Esophagus squamous epithelium (tissue), 5 donors: ENCODE results near the gene TNNC1. TPM values are rescaled to one million over a fixed set of nuclear protein-coding genes. Genes with fewer than 3 reads are reported as not detected.

Experiments used
- DNase-seq: peaks from one replicate; lab custom pipeline; 2025; lab: John Stamatoyannopoulos, UW
- H3K27ac ChIP-seq, 4 donors: fragments of 200-600 bp; sonication (generic); one replicate each; pipeline ENCODE4 v1.5.1; 2016 to 2019; ENCODE audit warnings: mild to moderate bottlenecking in 1 of 4
- H3K27me3 ChIP-seq, 4 donors: fragments of 200-600 bp; sonication (generic); 1 replicate in 3 of 4; 2 replicates in 1 of 4; pipeline versions ENCODE4 v1.5.1 to v1.6.0; 2017 to 2021; ENCODE audit warnings: antibody characterized with exemption in 1 of 4
- H3K36me3 ChIP-seq, 3 donors: fragments of 200-600 bp; sonication (generic); one replicate each; pipeline ENCODE4 v1.5.1; 2016 to 2019
- H3K4me1 ChIP-seq, 3 donors: fragments of 200-600 bp; sonication (generic); one replicate each; pipeline ENCODE4 v1.5.1; 2017 to 2019
- H3K4me3 ChIP-seq, 4 donors: fragments of 200-600 bp; sonication (generic); 1 replicate in 3 of 4; 2 replicates in 1 of 4; pipeline ENCODE4 v1.5.1; 2016 to 2019; ENCODE audit warnings: mild to moderate bottlenecking in 2 of 4, moderate library complexity in 1 of 4
- H3K9me3 ChIP-seq, 3 donors: fragments of 200-600 bp; sonication (generic); one replicate each; pipeline ENCODE4 v1.5.1; 2016 to 2019
- POLR2A ChIP-seq, 4 donors: fragments of 450-650 bp; IDR thresholded peaks; one replicate each; pipeline ENCODE4 v1.6.1; 2017; ENCODE audit warnings: antibody characterized with exemption in 4 of 4, mild to moderate bottlenecking in 4 of 4, moderate library complexity in 3 of 4
- WGBS, 2 donors: methylation state at CpG; one replicate each; pipeline ENCODE4 v1.1.5; 2018; 5-methylcytosine and 5-hydroxymethylcytosine counted together
- intact Hi-C: fragments of 100-400 bp; cut with DNase I; formaldehyde crosslinking; loops from one replicate; pipeline ENCODE4 v1.15.0; 2022
- total RNA-seq, 4 donors: library from RNA; depleted of rRNA; stranded (reverse); fragments of >200 nt; gene quantifications; one replicate each; pipeline ENCODE4 v1.1.0, GENCODE V29; 2016
- TF ChIP-seq, protein P1 (sequence below), 6 experiments: fragments of 450-650 bp in 4 of 6; fragments of 200-600 bp in 2 of 6; sonication (generic) in 2 of 6; IDR thresholded peaks; one replicate each; pipeline ENCODE4 v1.5.1; 2016 to 2019; ENCODE audit warnings: antibody characterized with exemption in 6 of 6, mild to moderate bottlenecking in 4 of 6, moderate library complexity in 4 of 6
- donor health status: DM: yes; HTN: yes; CAD: no.

Gene TNNC1
- total RNA-seq, 4 donors from 2014 or later = 4.1 TPM; not detected in 3

DNA sequence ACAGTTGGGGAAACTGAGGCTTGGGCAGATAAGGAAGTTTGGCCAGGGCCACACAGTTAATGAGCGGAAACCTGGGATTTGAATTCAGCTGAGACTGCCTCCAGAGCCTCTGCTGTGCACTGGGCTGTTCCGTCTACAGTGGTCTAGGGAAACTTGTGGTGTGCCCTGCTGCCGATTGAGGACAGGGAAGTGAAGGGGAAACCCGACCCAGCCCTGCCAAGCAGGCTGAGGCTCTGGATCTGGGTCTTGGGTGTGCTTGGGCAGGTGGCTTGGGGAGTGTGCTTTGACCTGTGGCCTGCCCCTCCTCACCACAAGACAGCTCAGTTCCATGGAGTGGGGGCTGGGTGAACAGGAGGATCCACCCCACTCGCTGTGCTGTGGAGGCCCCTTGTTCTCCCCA is 19.2 kb upstream of the TNNC1 start:
- 65 to 100% methylated on average over 4 to 5 of the region's 5 CpGs for WGBS, 2 donors
- intact Hi-C loops = no loop called here
- Histone ChIP-seq H3K27ac (peak overlapping the region in 1 of 4 donors; percentile 10), H3K4me1 (peaks cover 11 to 43% (median 20%) of the 10 kb centered on the region in 3 donors), H3K4me3 (no peak overlapping the region), H3K36me3 (peaks cover 21 to 84% (median 54%) of the 10 kb centered on the region in 3 donors), H3K9me3 (no peaks in the 10 kb centered on the region), H3K27me3 (no peaks in the 10 kb centered on the region)
- no peak for TF ChIP-seq POLR2A (IDR thresholded peaks at IDR 0.05)
- TF ChIP-seq, protein P1, sequence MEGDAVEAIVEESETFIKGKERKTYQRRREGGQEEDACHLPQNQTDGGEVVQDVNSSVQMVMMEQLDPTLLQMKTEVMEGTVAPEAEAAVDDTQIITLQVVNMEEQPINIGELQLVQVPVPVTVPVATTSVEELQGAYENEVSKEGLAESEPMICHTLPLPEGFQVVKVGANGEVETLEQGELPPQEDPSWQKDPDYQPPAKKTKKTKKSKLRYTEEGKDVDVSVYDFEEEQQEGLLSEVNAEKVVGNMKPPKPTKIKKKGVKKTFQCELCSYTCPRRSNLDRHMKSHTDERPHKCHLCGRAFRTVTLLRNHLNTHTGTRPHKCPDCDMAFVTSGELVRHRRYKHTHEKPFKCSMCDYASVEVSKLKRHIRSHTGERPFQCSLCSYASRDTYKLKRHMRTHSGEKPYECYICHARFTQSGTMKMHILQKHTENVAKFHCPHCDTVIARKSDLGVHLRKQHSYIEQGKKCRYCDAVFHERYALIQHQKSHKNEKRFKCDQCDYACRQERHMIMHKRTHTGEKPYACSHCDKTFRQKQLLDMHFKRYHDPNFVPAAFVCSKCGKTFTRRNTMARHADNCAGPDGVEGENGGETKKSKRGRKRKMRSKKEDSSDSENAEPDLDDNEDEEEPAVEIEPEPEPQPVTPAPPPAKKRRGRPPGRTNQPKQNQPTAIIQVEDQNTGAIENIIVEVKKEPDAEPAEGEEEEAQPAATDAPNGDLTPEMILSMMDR (IDR thresholded peaks at IDR 0.05) = no peak
- DNase-seq = no peak

GRCh38 chr3:52472239-52473000 is 18.6 kb upstream of the TNNC1 start:
- Histone ChIP-seq H3K27me3 (no peaks in the 10 kb centered on the region), H3K27ac (peak overlapping the region in 1 of 4 donors; percentile 36), H3K36me3 (peaks cover 21 to 79% (median 48%) of the 10 kb centered on the region in 3 donors), H3K4me3 (no peak overlapping the region), H3K4me1 (peaks cover 11 to 49% (median 27%) of the 10 kb centered on the region in 3 donors), H3K9me3 (no peaks in the 10 kb centered on the region)
- intact Hi-C loops = no loop called here
- TF ChIP-seq, protein P1 (IDR thresholded peaks at IDR 0.05) = no peak
- TF ChIP-seq POLR2A (IDR thresholded peaks at IDR 0.05) = no peak
- 63 to 69% methylated on average over 11 to 12 of the region's 14 CpGs for WGBS, 2 donors
- no peak for DNase-seq

- DNase-seq = no peak
- TF ChIP-seq, protein P1 (IDR thresholded peaks at IDR 0.05) = peak; percentile 49 to 75 (median 70)
- TF ChIP-seq POLR2A (IDR thresholded peaks at IDR 0.05) = no peak
- peaks cover 21 to 79% (median 42%) of the 10 kb centered on the region in 3 donors for H3K36me3 ChIP-seq
- peak overlapping the region in 2 of 4 donors; percentile 6 to 36 for H3K27ac ChIP-seq
- H3K4me3 ChIP-seq = no peak overlapping the region
- 32 to 40% methylated on average over 10 to 11 of the region's 26 CpGs for WGBS, 2 donors
- H3K4me1 ChIP-seq = peaks cover 11 to 52% (median 28%) of the 10 kb centered on the region in 3 donors
- no peaks in the 10 kb centered on the region for H3K27me3 ChIP-seq
- no peaks in the 10 kb centered on the region for H3K9me3 ChIP-seq
- intact Hi-C loops = no loop called here
Measured at GRCh38 chr3:52471371-52472238, 17.8 kb upstream of the TNNC1 start.

DNA sequence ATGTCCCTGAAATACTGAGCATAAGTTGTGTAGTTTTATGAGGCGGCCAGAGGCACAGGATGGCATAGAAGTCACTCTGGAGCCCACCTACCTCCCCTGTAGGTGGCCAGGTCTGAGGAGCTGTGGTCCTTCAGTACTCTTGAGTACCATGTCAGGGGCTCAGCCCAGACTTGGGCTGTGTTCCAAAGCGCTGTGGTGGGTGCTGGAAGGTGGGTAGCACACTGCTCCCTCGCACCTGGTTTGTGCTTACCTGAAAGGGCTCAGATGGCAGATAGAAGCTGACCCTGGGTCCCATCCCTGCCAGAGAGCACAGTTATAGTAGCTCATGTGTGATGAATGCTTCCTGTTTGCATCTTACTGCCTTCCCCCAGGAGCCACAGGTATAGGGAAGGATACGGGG is 17.1 kb upstream of the TNNC1 start:
- no peaks in the 10 kb centered on the region for H3K9me3 ChIP-seq
- no peaks in the 10 kb centered on the region for H3K27me3 ChIP-seq
- no peak for DNase-seq
- intact Hi-C loops = no loop called here
- peaks cover 15 to 79% (median 35%) of the 10 kb centered on the region in 3 donors for H3K36me3 ChIP-seq
- TF ChIP-seq, protein P1 (IDR thresholded peaks at IDR 0.05) = no peak
- no peak for TF ChIP-seq POLR2A (IDR thresholded peaks at IDR 0.05)
- H3K4me3 ChIP-seq = no peak overlapping the region
- 92% methylated on average over 2 of the region's 4 CpGs; no CpG with 5 or more reads in 1 of the 2 donors for WGBS, 2 donors
- H3K27ac ChIP-seq = peak overlapping the region in 2 of 4 donors; percentile 6 to 36
- peaks cover 11 to 52% (median 28%) of the 10 kb centered on the region in 3 donors for H3K4me1 ChIP-seq
